CD4-positive, CD25-positive, alpha-beta regulatory T cell (primary cell): ENCODE results near the gene HAPLN3. TPM values are rescaled to one million over a fixed set of nuclear protein-coding genes. Genes with fewer than 3 reads are reported as not detected.
"Not testable (repeated sequence)": the region's sequence is repeated elsewhere in the genome, so short reads cannot be mapped to it uniquely, and the experiment has no call there.

ENCODE experiments used
- ATAC-seq, 2 donors: fragments of 150-1000 bp; cut with Tn5 transposase; one replicate each; pipeline ENCODE4 v1.10.0; 2021; ENCODE audit warnings: low read depth in 2 of 2, moderate number of reproducible peaks in 2 of 2, moderate library complexity in 1 of 2
- DNase-seq, 3 donors: peaks; one replicate each; pipeline versions ENCODE4 v3.0.0 to v3.0.0-alpha.2; 2012 to 2022; ENCODE audit warnings: mixed read lengths in 1 of 3
- H3K27ac ChIP-seq: one replicate; pipeline ENCODE4 v1.7.0; 2013; ENCODE audit warnings: mild to moderate bottlenecking, low read length; ENCODE audit not compliant: insufficient read depth, poor library complexity, severe bottlenecking
- H3K27me3 ChIP-seq: one replicate; pipeline ENCODE4 v1.7.0; 2013; ENCODE audit warnings: low read length; ENCODE audit not compliant: control insufficient read depth, insufficient read depth
- H3K36me3 ChIP-seq: one replicate; pipeline ENCODE4 v1.7.0; 2013; ENCODE audit warnings: mild to moderate bottlenecking, low read length, moderate library complexity; ENCODE audit not compliant: control insufficient read depth, insufficient read depth
- H3K4me1 ChIP-seq: 2 replicates; pipeline ENCODE4 v1.7.0; 2013; ENCODE audit warnings: mild to moderate bottlenecking, low read length; ENCODE audit not compliant: insufficient read depth, control insufficient read depth, poor library complexity, severe bottlenecking
- H3K4me3 ChIP-seq: one replicate; pipeline ENCODE4 v1.7.0; 2013; ENCODE audit warnings: low read depth, mild to moderate bottlenecking, low read length, moderate library complexity
- H3K9me3 ChIP-seq, 2 experiments: 1 replicate in 1 of 2; 2 replicates in 1 of 2; pipeline ENCODE4 v1.7.0; 2013; ENCODE audit warnings: low read length in 2 of 2, mild to moderate bottlenecking in 1 of 2, moderate library complexity in 1 of 2; ENCODE audit not compliant: control insufficient read depth in 2 of 2
- H3K27ac Mint-ChIP-seq, 3 donors: one replicate each; pipeline ENCODE4 v1.8.0; 2020 to 2022; ENCODE audit warnings: mild to moderate bottlenecking in 3 of 3, mixed read lengths in 3 of 3, moderate library complexity in 2 of 3
- H3K27me3 Mint-ChIP-seq: one replicate; pipeline ENCODE4 v1.8.0; 2022; ENCODE audit warnings: mild to moderate bottlenecking, mixed read lengths
- H3K36me3 Mint-ChIP-seq: one replicate; pipeline ENCODE4 v1.8.0; 2020; ENCODE audit warnings: mixed read lengths
- H3K4me1 Mint-ChIP-seq, 4 donors: one replicate each; pipeline ENCODE4 v1.8.0; 2020 to 2022; ENCODE audit warnings: mixed read lengths in 4 of 4, mild to moderate bottlenecking in 1 of 4
- H3K4me3 Mint-ChIP-seq, 4 donors: one replicate each; pipeline ENCODE4 v1.8.0; 2020 to 2022; ENCODE audit warnings: mild to moderate bottlenecking in 4 of 4, mixed read lengths in 4 of 4, moderate library complexity in 3 of 4
- H3K9me3 Mint-ChIP-seq, 7 donors: one replicate each; pipeline ENCODE4 v1.8.0; 2020 to 2022; ENCODE audit warnings: mixed read lengths in 7 of 7, mild to moderate bottlenecking in 3 of 7, moderate library complexity in 2 of 7
- polyA plus RNA-seq, 4 donors: library from polyadenylated mRNA; unstranded; fragments of 300-500 nt; fragmentation: Illumina TruSeq; gene quantifications; one replicate each; pipeline ENCODE4 v1.2.3, GENCODE V29; 2021
- total RNA-seq: library from RNA; stranded (reverse); gene quantifications from one replicate; pipeline ENCODE4 v1.2.3, GENCODE V29; 2022

The HAPLN3 gene
- total and polyA plus RNA-seq, 5 donors from 2014 or later, result 76.8 to 251 (median 95.5) TPM

DNA sequence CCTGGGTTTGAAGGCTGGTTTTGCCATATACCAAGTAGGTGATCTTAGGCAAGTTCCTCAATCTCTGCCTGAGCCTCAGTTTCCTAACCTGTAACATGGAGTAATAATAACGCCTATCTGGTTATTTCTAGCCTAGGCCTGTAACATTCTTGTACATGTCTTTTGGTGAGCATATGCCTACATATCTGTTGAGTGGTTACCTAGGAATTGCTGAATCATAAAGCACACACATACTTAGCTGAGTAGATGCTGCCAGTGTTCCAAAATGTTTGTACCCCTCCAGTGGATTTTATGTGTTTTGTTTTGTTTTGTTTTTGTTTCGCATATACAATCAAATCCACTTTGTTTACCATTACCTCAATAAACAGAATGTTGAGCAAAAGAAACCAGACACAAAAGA lies 35.2 kb upstream of the HAPLN3 start:
- H3K9me3 Mint-ChIP-seq, result peaks cover 0 to 7% (median 5%) of the 10 kb centered on the region in 7 donors
- Histone ChIP-seq H3K27me3 (no peaks in the 10 kb centered on the region), H3K36me3 (no peaks in the 10 kb centered on the region), H3K9me3 (peaks cover 0 to 6% of the 10 kb centered on the region in 2 experiments), H3K27ac (no peak overlapping the region), H3K4me3 (no peak overlapping the region), H3K4me1 (no peaks in the 10 kb centered on the region)
- no peak overlapping the region for H3K4me3 Mint-ChIP-seq
- no peaks in the 10 kb centered on the region for H3K4me1 Mint-ChIP-seq
- H3K27me3 Mint-ChIP-seq, result peaks cover 47% of the 10 kb centered on the region
- no peaks in the 10 kb centered on the region for H3K36me3 Mint-ChIP-seq
- no peak overlapping the region for H3K27ac Mint-ChIP-seq
- DNase-seq (no peak), ATAC-seq (no peak)

DNA sequence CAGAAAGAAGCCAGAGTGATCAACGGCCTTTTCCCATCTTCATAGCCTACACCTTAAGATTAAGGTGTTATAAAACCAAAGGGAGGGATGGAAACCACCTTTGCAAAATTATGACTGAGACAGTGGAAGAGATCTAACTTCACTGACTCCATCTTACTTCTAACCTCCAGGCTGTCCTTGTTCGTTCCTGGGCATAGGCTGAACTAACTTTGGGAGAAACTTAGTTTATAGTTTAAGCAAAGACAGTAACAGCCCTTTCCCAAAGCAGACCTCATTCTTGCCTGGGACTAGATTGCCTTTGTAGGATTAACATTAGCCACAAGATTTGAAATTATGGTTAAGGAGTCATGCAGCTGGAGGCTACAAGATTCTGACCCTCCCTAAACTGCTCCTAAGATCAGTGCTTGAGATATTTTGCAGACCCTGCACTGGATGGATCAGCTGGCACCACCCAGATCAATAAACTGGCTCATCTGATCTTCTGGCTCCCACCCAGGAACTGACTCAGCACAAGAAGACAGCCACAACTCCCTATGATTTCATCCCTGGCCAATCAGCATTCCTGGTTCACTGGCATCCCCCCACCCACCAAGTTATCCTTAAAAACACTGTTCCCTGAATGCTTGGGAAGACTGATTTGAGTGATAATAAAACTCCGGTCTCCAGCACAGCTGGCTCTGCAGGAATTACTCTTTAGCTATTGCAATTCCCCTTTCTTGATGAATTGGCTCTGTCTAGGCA lies 34.2 kb upstream of the HAPLN3 start:
- H3K27ac Mint-ChIP-seq, DNase-seq, H3K4me3 ChIP-seq, ATAC-seq, H3K4me3 Mint-ChIP-seq, H3K36me3 Mint-ChIP-seq, H3K4me1 Mint-ChIP-seq, H3K27ac ChIP-seq, H3K4me1 ChIP-seq, H3K9me3 ChIP-seq, H3K36me3 ChIP-seq, H3K9me3 Mint-ChIP-seq, H3K27me3 ChIP-seq: not testable (repeated sequence)
- peaks cover 36% of the 10 kb centered on the region for H3K27me3 Mint-ChIP-seq

DNA sequence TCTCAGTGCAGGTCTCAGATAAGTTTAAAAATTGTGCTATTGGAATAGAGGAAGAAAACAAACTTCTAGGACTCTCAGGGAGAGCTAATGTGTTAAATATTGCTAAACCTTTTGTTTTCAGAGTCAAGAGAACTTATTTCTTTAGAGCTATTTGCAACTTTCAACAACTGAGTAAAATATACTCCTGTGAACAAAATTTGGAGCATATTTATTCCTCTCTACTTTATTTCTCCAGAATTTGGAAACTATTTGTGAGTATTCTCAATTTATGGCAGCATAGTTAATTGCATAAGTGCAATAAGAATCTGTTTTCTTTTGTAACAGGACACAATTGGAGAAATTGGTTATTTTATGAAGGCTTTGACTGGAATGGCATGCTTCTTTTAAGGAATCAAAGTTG lies 32.8 kb upstream of the HAPLN3 start:
- not testable (repeated sequence) for H3K4me1 ChIP-seq, H3K4me3 Mint-ChIP-seq, H3K9me3 Mint-ChIP-seq, DNase-seq, H3K27me3 ChIP-seq, H3K27ac ChIP-seq, H3K9me3 ChIP-seq, H3K27ac Mint-ChIP-seq, H3K4me1 Mint-ChIP-seq, ATAC-seq, H3K36me3 Mint-ChIP-seq, H3K4me3 ChIP-seq, H3K36me3 ChIP-seq
- H3K27me3 Mint-ChIP-seq, result peaks cover 28% of the 10 kb centered on the region

DNA sequence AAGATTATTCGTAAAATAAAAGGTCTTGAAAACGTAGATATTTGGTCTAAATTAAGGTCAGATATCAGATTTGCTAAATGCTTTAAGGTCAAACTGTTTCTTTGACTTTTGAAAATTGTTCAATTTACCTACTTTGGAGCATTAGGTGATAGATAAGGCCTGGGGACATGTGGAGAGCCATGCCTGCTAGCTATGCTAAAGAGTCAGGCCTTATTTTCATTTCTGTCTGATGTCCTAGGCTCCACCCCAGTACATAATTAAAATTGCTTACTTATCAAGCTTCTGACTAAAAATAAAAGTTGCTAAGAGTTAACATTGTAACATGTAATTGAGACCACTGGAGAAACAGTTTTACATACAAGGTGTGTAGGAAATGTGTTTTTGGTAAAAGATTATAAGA lies 30.3 kb upstream of the HAPLN3 start:
- peaks cover 13% of the 10 kb centered on the region for H3K27me3 Mint-ChIP-seq
- H3K27ac Mint-ChIP-seq, result not testable (repeated sequence)

DNA sequence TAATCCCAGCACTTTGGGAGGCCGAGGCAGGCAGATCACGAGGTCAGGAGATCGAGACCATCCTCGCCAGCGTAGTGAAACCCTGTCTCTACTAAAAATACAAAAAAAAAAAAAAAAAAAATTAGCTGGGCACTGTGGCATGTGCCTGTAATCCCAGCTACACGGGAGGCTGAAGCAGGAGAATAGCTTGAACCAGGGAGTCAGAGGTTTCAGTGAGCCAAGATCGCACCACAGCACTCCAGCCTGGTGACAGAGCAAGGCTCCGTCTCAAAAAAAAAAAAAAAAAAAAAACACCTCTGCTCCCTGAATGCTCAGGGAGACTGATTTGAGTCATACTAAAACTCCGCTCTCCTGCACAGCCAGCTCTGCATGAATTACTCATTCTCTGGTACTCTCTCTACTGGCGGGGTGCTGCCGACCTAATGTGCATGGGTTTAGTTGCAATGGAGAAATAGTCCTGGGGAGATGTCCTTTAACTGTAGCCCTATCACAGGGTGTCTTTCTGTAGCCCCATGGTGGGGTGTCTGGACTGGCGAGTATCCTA lies 25.6 kb upstream of the HAPLN3 start:
- H3K27ac ChIP-seq, H3K4me1 ChIP-seq, H3K4me3 ChIP-seq, H3K27ac Mint-ChIP-seq, H3K9me3 ChIP-seq, H3K9me3 Mint-ChIP-seq, H3K36me3 ChIP-seq, ATAC-seq, H3K27me3 ChIP-seq, H3K36me3 Mint-ChIP-seq, H3K27me3 Mint-ChIP-seq: not testable (repeated sequence)
- Mint-ChIP-seq H3K4me3 (peak overlapping the region in 1 of 4 donors; percentile 62), H3K4me1 (peaks cover 2 to 28% (median 12%) of the 10 kb centered on the region in 4 donors)
- peak in 1 of 3 donors; percentile 62 for DNase-seq

More for the DNA sequence above, 30.3 kb upstream of the HAPLN3 start:
- H3K27ac ChIP-seq, DNase-seq, ATAC-seq, H3K4me3 ChIP-seq, H3K27me3 ChIP-seq, H3K36me3 ChIP-seq, H3K9me3 ChIP-seq, H3K36me3 Mint-ChIP-seq, H3K9me3 Mint-ChIP-seq, H3K4me1 ChIP-seq, H3K4me1 Mint-ChIP-seq, H3K4me3 Mint-ChIP-seq: not testable (repeated sequence)

DNA sequence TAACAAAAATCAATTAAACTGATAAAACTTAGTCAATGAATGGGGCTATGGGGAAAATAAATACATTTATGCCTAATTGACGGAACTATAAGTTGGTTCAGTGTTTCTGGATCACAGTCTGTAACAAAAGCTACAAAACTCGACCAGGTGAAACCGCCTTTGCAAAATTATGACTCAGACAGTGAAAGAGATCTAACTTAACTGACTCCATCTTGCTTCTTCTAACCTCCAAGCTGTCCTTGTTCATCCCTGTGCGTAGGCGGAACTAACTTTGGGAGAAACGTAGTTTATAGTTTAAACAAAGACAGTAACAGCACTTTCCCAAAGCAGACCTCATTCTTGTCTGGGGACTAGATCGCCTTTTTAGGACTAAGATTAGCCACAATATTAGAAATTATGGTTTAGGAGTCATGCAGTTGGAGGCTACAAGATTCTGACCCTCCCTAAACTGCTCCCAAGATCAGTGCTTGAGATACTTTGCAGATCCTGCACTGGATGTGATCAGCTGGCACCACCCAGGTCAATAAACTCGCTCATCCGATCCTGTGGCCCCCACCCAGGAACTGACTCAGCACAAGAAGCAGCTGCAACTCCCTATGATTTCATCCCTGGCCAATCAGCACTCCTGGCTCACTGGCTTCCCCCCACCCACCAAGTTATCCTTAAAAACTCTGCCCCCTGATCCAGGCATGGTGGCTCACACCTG lies 25.0 kb upstream of the HAPLN3 start:
- ATAC-seq (no peak), DNase-seq (peak in 1 of 3 donors; percentile 69)
- H3K36me3 Mint-ChIP-seq, result no peaks in the 10 kb centered on the region
- Histone ChIP-seq H3K27me3 (no peaks in the 10 kb centered on the region), H3K9me3 (no peaks in the 10 kb centered on the region), H3K4me3 (no peak overlapping the region), H3K4me1 (peaks cover 4% of the 10 kb centered on the region), H3K36me3 (no peaks in the 10 kb centered on the region), H3K27ac (no peak overlapping the region)
- H3K27me3 Mint-ChIP-seq, result no peaks in the 10 kb centered on the region
- H3K9me3 Mint-ChIP-seq, result peaks cover 0 to 3% (median 0%) of the 10 kb centered on the region in 7 donors
- H3K4me3 Mint-ChIP-seq, result peak overlapping the region in 1 of 4 donors; percentile 24
- peak overlapping the region in 1 of 3 donors; percentile 1 for H3K27ac Mint-ChIP-seq
- H3K4me1 Mint-ChIP-seq, result peaks cover 2 to 28% (median 12%) of the 10 kb centered on the region in 4 donors

DNA sequence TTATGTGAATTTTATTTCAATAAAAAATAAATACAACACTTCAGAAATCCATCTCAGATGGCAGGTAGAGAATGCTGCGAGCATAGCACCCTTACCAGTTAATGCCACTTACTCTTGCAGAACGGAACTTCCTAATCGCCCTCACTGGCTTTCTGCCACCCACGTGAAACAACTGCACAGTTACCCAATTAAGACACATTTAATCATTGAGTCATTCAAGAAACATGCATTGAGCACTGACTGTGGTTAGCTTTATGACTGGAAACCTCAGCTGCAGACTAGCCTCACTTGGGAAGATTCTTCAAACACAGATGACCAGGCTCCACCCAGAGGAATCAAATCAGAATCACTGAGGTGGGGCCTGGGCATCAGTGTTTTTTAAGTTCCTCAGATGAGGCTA lies 23.4 kb upstream of the HAPLN3 start:
- DNase-seq (peak in 1 of 3 donors; percentile 66), ATAC-seq (peak in 1 of 2 donors; percentile 48)
- Histone ChIP-seq H3K4me1 (peaks cover 5% of the 10 kb centered on the region), H3K9me3 (no peaks in the 10 kb centered on the region), H3K27ac (no peak overlapping the region), H3K36me3 (no peaks in the 10 kb centered on the region), H3K27me3 (no peaks in the 10 kb centered on the region), H3K4me3 (no peak overlapping the region)
- Mint-ChIP-seq H3K4me3 (peak overlapping the region in 1 of 4 donors; percentile 47), H3K36me3 (no peaks in the 10 kb centered on the region), H3K9me3 (peaks cover 0 to 3% (median 0%) of the 10 kb centered on the region in 7 donors), H3K4me1 (peaks cover 1 to 30% (median 12%) of the 10 kb centered on the region in 4 donors), H3K27me3 (no peaks in the 10 kb centered on the region), H3K27ac (peak overlapping the region in 2 of 3 donors; percentile 54 to 83)
